Trophoblast cell (in vitro differentiated cells and primary cell): ENCODE results near the gene TMBIM1.

Experiments used
- DNase-seq, 2 donors: peaks; one replicate each; pipeline ENCODE4 v3.0.0-alpha.2; 2016
- H2AFZ ChIP-seq: 2 replicates; pipeline ENCODE4 v1.6.1; 2013; ENCODE audit warnings: low read length, moderate library complexity, mild to moderate bottlenecking; ENCODE audit not compliant: insufficient read depth, poor library complexity
- H2AK5ac ChIP-seq: 2 replicates; pipeline ENCODE4 v1.6.1; 2013; ENCODE audit warnings: mild to moderate bottlenecking, low read length
- H2BK120ac ChIP-seq: 2 replicates; pipeline ENCODE4 v1.6.1; 2013; ENCODE audit warnings: low read length, mild to moderate bottlenecking, moderate library complexity; ENCODE audit not compliant: insufficient read depth, poor library complexity
- H2BK12ac ChIP-seq: 2 replicates; pipeline ENCODE4 v1.6.1; 2013; ENCODE audit warnings: mild to moderate bottlenecking, low read length, moderate library complexity
- H2BK5ac ChIP-seq: 2 replicates; pipeline ENCODE4 v1.6.1; 2013; ENCODE audit warnings: low read length, low read depth, moderate library complexity, mild to moderate bottlenecking; ENCODE audit not compliant: poor library complexity
- H3K14ac ChIP-seq: 2 replicates; pipeline ENCODE4 v1.6.1; 2013; ENCODE audit warnings: mild to moderate bottlenecking, low read length
- H3K18ac ChIP-seq: 2 replicates; pipeline ENCODE4 v1.6.1; 2013; ENCODE audit warnings: mild to moderate bottlenecking, low read length
- H3K23ac ChIP-seq: 2 replicates; pipeline ENCODE4 v1.6.1; 2013; ENCODE audit warnings: low read length
- H3K27ac ChIP-seq: 2 replicates; pipeline ENCODE4 v1.5.1; 2013; ENCODE audit warnings: low read depth, mild to moderate bottlenecking, inconsistent platforms, low read length, moderate library complexity
- H3K27me3 ChIP-seq: 2 replicates; pipeline ENCODE4 v1.6.1; 2013; ENCODE audit warnings: inconsistent platforms, mild to moderate bottlenecking, low read length, moderate library complexity; ENCODE audit not compliant: insufficient read depth
- H3K36me3 ChIP-seq, 2 experiments: 1 replicate in 1 of 2; 2 replicates in 1 of 2; pipeline ENCODE4 v1.6.1; 2013; ENCODE audit warnings: low read length in 2 of 2, mild to moderate bottlenecking in 2 of 2, moderate library complexity in 1 of 2; ENCODE audit not compliant: insufficient read depth in 2 of 2, control insufficient read depth in 1 of 2
- H3K4ac ChIP-seq: 2 replicates; pipeline ENCODE4 v1.6.1; 2013; ENCODE audit warnings: low read depth, mild to moderate bottlenecking, low read length, moderate library complexity
- H3K4me1 ChIP-seq, 2 experiments: 1 replicate in 1 of 2; 2 replicates in 1 of 2; pipeline ENCODE4 v1.6.1; 2013; ENCODE audit warnings: low read length in 2 of 2, mild to moderate bottlenecking in 2 of 2, moderate library complexity in 1 of 2; ENCODE audit not compliant: insufficient read depth in 2 of 2, control insufficient read depth in 1 of 2
- H3K4me2 ChIP-seq: 2 replicates; pipeline ENCODE4 v1.6.1; 2013; ENCODE audit warnings: inconsistent platforms, mild to moderate bottlenecking, low read length, moderate library complexity
- H3K4me3 ChIP-seq: 2 replicates; pipeline ENCODE4 v1.5.1; 2013; ENCODE audit warnings: mild to moderate bottlenecking, low read depth, low read length, inconsistent platforms
- H3K79me1 ChIP-seq: one replicate; pipeline ENCODE4 v1.6.1; 2013; ENCODE audit warnings: low read length
- H3K79me2 ChIP-seq: 2 replicates; pipeline ENCODE4 v1.6.1; 2013; ENCODE audit warnings: low read length, mild to moderate bottlenecking; ENCODE audit not compliant: control insufficient read depth, insufficient read depth, poor library complexity
- H3K9ac ChIP-seq: 2 replicates; pipeline ENCODE4 v1.6.1; 2013; ENCODE audit warnings: mild to moderate bottlenecking, low read length
- H3K9me3 ChIP-seq: 2 replicates; pipeline ENCODE4 v1.6.1; 2013; ENCODE audit warnings: low read depth, mild to moderate bottlenecking, control low read depth, inconsistent platforms, low read length; ENCODE audit not compliant: insufficient read depth
- H4K12ac ChIP-seq: 2 replicates; pipeline ENCODE4 v1.6.1; 2013; ENCODE audit warnings: low read depth, mild to moderate bottlenecking, low read length, moderate library complexity
- H4K8ac ChIP-seq: 2 replicates; pipeline ENCODE4 v1.6.1; 2013; ENCODE audit warnings: low read depth, mild to moderate bottlenecking, low read length, moderate library complexity
- H4K91ac ChIP-seq: one replicate; pipeline ENCODE4 v1.6.1; 2013; ENCODE audit warnings: low read depth, mild to moderate bottlenecking, low read length, moderate library complexity
- WGBS: extraction: QIAGEN DNeasy Blood & Tissue Kit; methylation state at CpG from one replicate; pipeline ENCODE4 v1.1.7; 2013; ENCODE audit warnings: missing lambda C conversion rate; ENCODE audit not compliant: insufficient read length, insufficient coverage; ENCODE audit errors: extremely low coverage; 5-methylcytosine and 5-hydroxymethylcytosine counted together

Gene TMBIM1

DNA sequence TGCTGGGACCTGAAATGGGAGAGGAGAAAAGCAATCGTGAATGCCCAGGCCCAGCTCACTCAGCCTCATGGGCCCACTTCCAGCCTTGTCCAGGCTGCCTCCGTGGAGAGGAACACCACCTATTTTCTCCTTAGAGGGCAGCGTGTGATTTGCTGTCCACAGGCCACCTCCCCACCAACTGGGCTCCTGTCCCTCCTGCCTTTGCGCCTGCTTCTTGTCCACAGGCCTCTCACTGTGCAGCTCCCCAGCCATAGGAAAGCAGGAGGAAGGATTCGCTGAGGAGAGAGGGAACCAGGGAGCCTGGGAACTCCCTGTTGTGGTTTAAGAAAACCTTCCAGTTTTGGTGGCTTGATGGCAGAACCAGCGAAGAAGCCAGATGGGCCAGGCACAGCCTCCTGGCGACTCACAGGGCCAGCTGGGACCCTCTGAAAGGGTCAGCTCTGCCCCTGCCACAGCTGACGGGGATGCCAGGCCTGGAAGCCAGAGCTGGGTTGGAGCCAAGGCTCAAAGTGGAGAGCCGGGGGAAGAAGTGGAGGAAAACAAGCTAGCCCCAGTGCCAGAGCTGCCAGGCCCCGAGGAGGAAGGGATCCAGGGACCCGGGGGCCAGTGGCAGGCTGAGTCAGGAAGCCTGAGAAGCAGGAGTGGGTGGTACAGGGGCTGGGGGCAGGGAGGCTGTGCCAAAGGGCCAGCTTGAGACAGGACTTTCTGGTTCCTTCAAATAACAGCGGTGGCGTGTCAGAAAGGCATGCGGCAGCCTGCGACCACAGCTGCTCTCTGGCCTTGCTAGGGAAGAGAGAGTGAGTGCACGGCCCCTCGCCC, 9.9 kb downstream of the TMBIM1 start:
- Histone ChIP-seq H3K9me3 (peaks cover 3% of the 10 kb centered on the region), H2AFZ (peak overlapping the region; percentile 23), H4K12ac (peak overlapping the region; percentile 71), H3K4me1 (peaks cover 44 to 53% of the 10 kb centered on the region in 2 experiments), H3K36me3 (peaks cover 40% of the 10 kb centered on the region in 2 experiments), H2AK5ac (peak overlapping the region; percentile 95), H2BK12ac (peak overlapping the region; percentile 89), H3K4me2 (peak overlapping the region; percentile 41), H3K14ac (peak overlapping the region; percentile 91), H3K4ac (peak overlapping the region; percentile 82), H3K4me3 (no peak overlapping the region), H4K91ac (peak overlapping the region; percentile 98), H3K23ac (no peak overlapping the region), H3K79me2 (peaks cover 23% of the 10 kb centered on the region), H4K8ac (peak overlapping the region; percentile 81), H3K27ac (peak overlapping the region; percentile 97), H3K79me1 (peaks cover 40% of the 10 kb centered on the region), H3K9ac (peak overlapping the region; percentile 29), H3K18ac (peak overlapping the region; percentile 88), H3K27me3 (no peaks in the 10 kb centered on the region), H2BK5ac (peak overlapping the region; percentile 96), H2BK120ac (peak overlapping the region; percentile 97)
- peak; percentile 96 to 97 for DNase-seq
- no CpG with 5 or more reads among the region's 17 CpGs for WGBS

DNA sequence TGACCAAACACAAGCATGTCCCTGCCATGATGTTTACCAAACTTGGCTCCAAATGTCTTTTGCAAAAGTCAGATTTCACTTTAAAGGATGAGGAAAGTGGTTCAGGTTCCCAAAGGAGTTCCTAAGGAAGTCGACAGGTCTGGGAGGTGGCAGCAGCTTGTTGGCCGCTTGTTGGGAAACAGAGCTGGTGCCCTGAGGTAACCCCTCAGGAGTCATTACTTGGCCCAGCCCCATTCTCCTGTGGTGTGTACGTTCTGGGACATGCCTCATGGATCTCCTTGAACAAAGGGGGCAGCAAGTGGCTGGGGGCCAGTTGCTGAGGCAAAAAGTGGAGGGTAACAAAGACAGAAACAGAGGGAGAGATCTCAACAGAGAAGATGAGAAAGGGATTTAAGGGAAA, 10.9 kb downstream of the TMBIM1 start:
- Histone ChIP-seq H3K18ac (peak overlapping the region; percentile 88), H4K12ac (peak overlapping the region; percentile 13), H3K79me1 (peaks cover 34% of the 10 kb centered on the region), H2AFZ (no peak overlapping the region), H3K9me3 (peaks cover 3% of the 10 kb centered on the region), H3K4ac (peak overlapping the region; percentile 82), H3K36me3 (peaks cover 49% of the 10 kb centered on the region in 2 experiments), H2AK5ac (peak overlapping the region; percentile 95), H3K14ac (peak overlapping the region; percentile 91), H3K4me1 (peaks cover 38 to 45% of the 10 kb centered on the region in 2 experiments), H4K8ac (peak overlapping the region; percentile 39), H4K91ac (peak overlapping the region; percentile 98), H3K79me2 (peaks cover 21% of the 10 kb centered on the region), H3K9ac (no peak overlapping the region), H2BK5ac (peak overlapping the region; percentile 96), H2BK12ac (peak overlapping the region; percentile 89), H3K27ac (peak overlapping the region; percentile 97), H3K4me3 (no peak overlapping the region), H2BK120ac (peak overlapping the region; percentile 97), H3K23ac (no peak overlapping the region), H3K4me2 (no peak overlapping the region), H3K27me3 (no peaks in the 10 kb centered on the region)
- peak; percentile 78 to 83 for DNase-seq
- no CpG with 5 or more reads among the region's 3 CpGs for WGBS

DNA sequence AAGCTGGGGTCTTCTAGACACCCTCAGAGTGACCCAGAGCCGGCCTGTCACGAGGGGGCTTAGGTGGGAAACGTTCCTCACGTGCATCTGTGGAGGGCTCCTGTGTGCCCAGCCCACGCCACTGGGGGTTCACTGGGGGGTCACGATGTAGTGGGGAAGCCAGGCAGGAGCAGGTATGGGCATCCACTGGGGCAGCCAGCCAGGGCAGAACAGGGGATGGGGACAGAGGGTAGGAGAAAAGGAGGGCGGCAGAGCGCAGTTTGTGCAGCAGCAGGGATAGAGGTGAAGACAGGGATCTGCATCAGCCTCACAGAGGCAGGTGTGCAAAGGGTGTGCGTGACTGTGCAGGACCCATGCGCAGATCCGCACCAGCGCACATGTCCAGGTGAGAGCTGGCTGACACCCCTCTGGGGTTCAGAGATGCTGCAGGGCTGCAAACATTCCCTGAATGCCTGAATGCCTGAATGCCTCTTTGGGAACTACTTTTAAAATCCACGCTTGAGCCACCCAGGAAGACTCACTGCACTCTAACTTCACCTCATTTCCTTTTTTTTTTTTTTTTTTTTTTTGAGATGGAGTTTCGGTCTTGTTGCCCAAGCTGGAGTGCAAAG, 11.9 kb downstream of the TMBIM1 start:
- H4K12ac ChIP-seq: no peak overlapping the region
- peaks cover 11% of the 10 kb centered on the region for H3K79me2 ChIP-seq
- H3K36me3 ChIP-seq: peaks cover 59 to 60% of the 10 kb centered on the region in 2 experiments
- H3K79me1 ChIP-seq: peaks cover 25% of the 10 kb centered on the region
- no peak overlapping the region for H3K9ac ChIP-seq
- no CpG with 5 or more reads among the region's 14 CpGs for WGBS
- H2BK12ac ChIP-seq: no peak overlapping the region
- H3K4ac ChIP-seq: no peak overlapping the region
- H4K91ac ChIP-seq: no peak overlapping the region
- H3K23ac ChIP-seq: no peak overlapping the region
- H2BK120ac ChIP-seq: no peak overlapping the region
- no peak overlapping the region for H2AK5ac ChIP-seq
- no peak overlapping the region for H3K27ac ChIP-seq
- H3K4me1 ChIP-seq: peaks cover 27 to 36% of the 10 kb centered on the region in 2 experiments
- H2BK5ac ChIP-seq: no peak overlapping the region
- H3K9me3 ChIP-seq: peaks cover 3% of the 10 kb centered on the region
- H3K27me3 ChIP-seq: no peaks in the 10 kb centered on the region
- H4K8ac ChIP-seq: no peak overlapping the region
- no peak overlapping the region for H3K4me2 ChIP-seq
- DNase-seq: no peak
- H2AFZ ChIP-seq: no peak overlapping the region
- no peak overlapping the region for H3K18ac ChIP-seq
- H3K4me3 ChIP-seq: no peak overlapping the region
- H3K14ac ChIP-seq: no peak overlapping the region

DNA sequence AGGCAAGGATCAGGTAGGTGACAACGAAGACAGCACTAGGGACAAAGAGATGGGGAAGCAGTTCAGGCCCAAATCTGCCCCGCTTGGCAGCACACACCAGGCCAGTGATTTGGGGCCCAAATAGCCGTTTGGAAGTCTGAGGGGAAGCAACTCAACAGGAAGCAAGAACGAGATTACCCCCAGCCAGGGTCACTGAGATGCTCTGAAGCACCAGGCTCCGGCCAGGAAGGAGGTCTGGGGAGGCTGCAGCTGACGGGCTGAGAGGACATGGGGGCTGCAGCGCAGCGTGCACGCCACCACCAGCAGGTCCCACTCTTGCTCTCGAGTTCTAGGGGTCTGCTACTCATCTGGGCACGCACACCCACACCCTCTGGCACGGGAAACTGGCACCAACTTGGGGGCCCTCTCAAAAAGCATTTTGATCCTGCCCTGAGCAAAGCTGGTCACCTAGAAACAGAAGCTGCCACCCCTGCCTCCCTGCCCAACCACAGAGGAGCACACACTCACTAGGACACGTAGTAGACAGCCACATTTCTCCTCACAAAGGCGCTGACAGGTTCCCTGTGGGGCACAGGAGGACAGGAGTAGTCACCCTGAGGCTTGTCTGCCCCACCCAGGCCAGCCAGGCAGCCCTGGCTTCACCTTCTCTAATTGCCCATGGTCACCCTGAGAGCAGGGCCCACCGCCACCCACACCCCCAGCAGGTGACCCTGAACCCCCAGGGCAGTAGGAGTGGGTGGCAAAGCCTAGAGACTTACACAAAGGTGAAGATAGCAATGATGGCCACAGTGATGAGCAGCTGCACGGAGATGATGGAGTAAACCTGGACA, 13.6 kb downstream of the TMBIM1 start:
- Histone ChIP-seq H2BK5ac (no peak overlapping the region), H2AK5ac (no peak overlapping the region), H3K23ac (no peak overlapping the region), H4K12ac (no peak overlapping the region), H3K9ac (no peak overlapping the region), H2BK120ac (no peak overlapping the region), H3K27ac (no peak overlapping the region), H3K79me2 (peaks cover 9% of the 10 kb centered on the region), H3K36me3 (peaks cover 73 to 75% of the 10 kb centered on the region in 2 experiments), H3K27me3 (no peaks in the 10 kb centered on the region), H3K4me1 (peaks cover 19 to 26% of the 10 kb centered on the region in 2 experiments), H4K91ac (no peak overlapping the region), H3K14ac (no peak overlapping the region), H3K18ac (no peak overlapping the region), H2BK12ac (no peak overlapping the region), H3K4me3 (no peak overlapping the region), H3K9me3 (peaks cover 3% of the 10 kb centered on the region), H2AFZ (no peak overlapping the region), H3K4me2 (no peak overlapping the region), H3K79me1 (peaks cover 20% of the 10 kb centered on the region), H4K8ac (no peak overlapping the region), H3K4ac (no peak overlapping the region)
- DNase-seq: no peak
- no CpG with 5 or more reads among the region's 16 CpGs for WGBS
